HepG2 (cell line): ENCODE data around the gene CDKN2A. TPM values are rescaled to one million over a fixed set of nuclear protein-coding genes. Genes with fewer than 3 reads are reported as not detected.

ENCODE experiments used
- ATAC-seq: fragments of 200-7000 bp; cut with Tn5 transposase; 3 replicates; pipeline ENCODE4 v1.9.1; 2020; ENCODE audit warnings: mild to moderate bottlenecking, moderate library complexity
- BruUV-seq: library from RNA; stranded (reverse); fragments of 400-500 nt; replicated peaks from 2 replicates; lab custom pipeline; 2021; lab: Mats Ljungman, UMichigan
- CTCF ChIA-PET: fragments of 300-600 bp; formaldehyde crosslinking; extraction: SDS; loops from one replicate; lab custom pipeline; 2021; ENCODE audit warnings: low total read pairs, inconsistent platforms, low intra/inter-chr PET ratio; lab: Yijun Ruan, JAX
- POLR2A ChIA-PET: fragments of 350-600 bp; sonication (Branson Sonifier 250); formaldehyde crosslinking; loops from one replicate; lab custom pipeline; 2020; ENCODE audit warnings: antibody characterized with exemption, inconsistent platforms; lab: Yijun Ruan, JAX
- DNase-seq: peaks from one replicate; pipeline ENCODE4 v3.0.0-alpha.2; 2015; ENCODE audit warnings: low spot score
- FAIRE-seq: peaks from 3 replicates; lab custom pipeline; 2011; peaks lifted over from hg19 to GRCh38; lab: Jason Lieb, UNC
- H2AFZ ChIP-seq: one replicate; pipeline ENCODE4 v1.6.1; 2011; ENCODE audit warnings: low read length, inconsistent platforms
- H3K27ac ChIP-seq: fragments of 300-600 bp; 3 replicates; pipeline ENCODE4 v1.8.0; 2011; ENCODE audit warnings: mixed run types, mild to moderate bottlenecking, mixed read lengths, low read length, inconsistent platforms; ENCODE audit not compliant: insufficient read depth; ENCODE audit errors: extremely low read length
- H3K27me3 ChIP-seq, 2 experiments: fragments of 200-600 bp in 1 of 2; 2 replicates in 1 of 2; 3 replicates in 1 of 2; pipeline versions ENCODE4 v1.6.0 to v1.8.0; 2011; ENCODE audit warnings: low read length in 2 of 2, mild to moderate bottlenecking in 2 of 2, moderate library complexity in 2 of 2, inconsistent platforms in 1 of 2; ENCODE audit not compliant: insufficient read depth in 2 of 2, control insufficient read depth in 1 of 2
- H3K36me3 ChIP-seq, 2 experiments: fragments of 200-600 bp in 1 of 2; replicated peaks in 1 of 2; 2 replicates in 1 of 2; 3 replicates in 1 of 2; pipeline versions ENCODE4 v1.5.1 to v1.8.0; 2011; ENCODE audit warnings: low read length in 2 of 2, inconsistent platforms in 1 of 2; ENCODE audit not compliant: insufficient read depth in 2 of 2, control insufficient read depth in 1 of 2
- H3K4me1 ChIP-seq: 2 replicates; pipeline ENCODE4 v1.5.1; 2012; ENCODE audit warnings: low read length, inconsistent platforms; ENCODE audit not compliant: insufficient read depth
- H3K4me2 ChIP-seq: 2 replicates; pipeline ENCODE4 v1.6.0; 2011; ENCODE audit warnings: low read depth, low read length, inconsistent platforms
- H3K4me3 ChIP-seq, 3 experiments: fragments of 200-600 bp in 1 of 3; sonication (generic), shearing (Covaris generic) in 1 of 3; replicated peaks in 1 of 3; 2 replicates each; pipeline ENCODE4 v1.5.1; 2011 to 2016; ENCODE audit warnings: low read length in 3 of 3, inconsistent platforms in 2 of 3, low read depth in 2 of 3, mild to moderate bottlenecking in 2 of 3, control low read depth in 1 of 3, mixed read lengths in 1 of 3; ENCODE audit not compliant: insufficient read depth in 1 of 3
- H3K79me2 ChIP-seq: one replicate; pipeline ENCODE4 v1.6.1; 2011; ENCODE audit warnings: low read length, inconsistent platforms; ENCODE audit not compliant: insufficient read depth
- H3K9ac ChIP-seq: 2 replicates; pipeline ENCODE4 v1.6.0; 2011; ENCODE audit warnings: mild to moderate bottlenecking, low read depth, low read length, inconsistent platforms; ENCODE audit not compliant: insufficient read depth
- H3K9me3 ChIP-seq: 2 replicates; pipeline ENCODE4 v1.5.1; 2012; ENCODE audit warnings: mild to moderate bottlenecking, low read length
- H4K20me1 ChIP-seq: 2 replicates; pipeline ENCODE4 v1.6.0; 2011; ENCODE audit warnings: inconsistent platforms, mild to moderate bottlenecking, low read length, moderate library complexity; ENCODE audit not compliant: insufficient read depth
- PCBP2 ChIP-seq: fragments of 200-400 bp; formaldehyde crosslinking; optimal IDR thresholded peaks from 2 replicates; pipeline ENCODE3; 2018; ENCODE audit warnings: low read length, low read depth; ENCODE audit not compliant: poor library complexity, severe bottlenecking
- PHF20 ChIP-seq: sonication (generic); formaldehyde crosslinking; IDR thresholded peaks from 2 replicates; pipeline ENCODE4 v1.5.0; 2020; ENCODE audit warnings: mild to moderate bottlenecking, missing genetic modification reagents
- REL ChIP-seq: sonication (generic); formaldehyde crosslinking; conservative IDR thresholded peaks from 2 replicates; pipeline ENCODE4 v1.8.0; 2022; ENCODE audit warnings: mild to moderate bottlenecking, missing genetic modification reagents, moderate library complexity
- SMAD9 ChIP-seq: sonication (generic); formaldehyde crosslinking; IDR thresholded peaks from 2 replicates; pipeline ENCODE4 v1.5.1; 2020; ENCODE audit warnings: mild to moderate bottlenecking, missing genetic modification reagents
- SMC3 ChIP-seq: IDR thresholded peaks from 2 replicates; pipeline ENCODE4 v1.6.1; 2011; ENCODE audit warnings: low read length, improper control_type of control experiment
- SOX13 ChIP-seq, 3 experiments: fragments of 450-650 bp in 1 of 3; sonication (generic) in 1 of 3; formaldehyde crosslinking in 1 of 3; IDR thresholded peaks in 2 of 3; conservative IDR thresholded peaks in 1 of 3; 2 replicates each; pipeline versions ENCODE4 v1.5.0 to v1.6.1; 2016 to 2020; ENCODE audit warnings: antibody characterized with exemption in 1 of 3, mild to moderate bottlenecking in 1 of 3, missing compliant biosample characterization in 1 of 3, missing genetic modification reagents in 1 of 3, moderate library complexity in 1 of 3
- ZNF205 ChIP-seq: IDR thresholded peaks from 2 replicates; pipeline ENCODE4 v1.6.1; 2018; ENCODE audit warnings: missing biosample characterization, missing genetic modification reagents
- ZNF577 ChIP-seq: sonication (generic); formaldehyde crosslinking; IDR thresholded peaks from 2 replicates; pipeline ENCODE4 v1.4.0; 2020; ENCODE audit warnings: mild to moderate bottlenecking, low read depth, missing genetic modification reagents, borderline replicate concordance
- ZNF660 ChIP-seq: sonication (generic); formaldehyde crosslinking; IDR thresholded peaks from 2 replicates; pipeline ENCODE4 v1.5.1; 2020; ENCODE audit warnings: mild to moderate bottlenecking, low read depth, missing genetic modification reagents, borderline replicate concordance
- WGBS: methylation state at CpG from one replicate; pipeline ENCODE4 v1.1.6; 2017; ENCODE audit warnings: low lambda C conversion rate; 5-methylcytosine and 5-hydroxymethylcytosine counted together
- in situ Hi-C: cut with HindIII; loops from 2 replicates; pipeline ENCODE4 v1.10.0; 2017; ENCODE audit warnings: low pct_unique_long_range_greater_than_20kb; ENCODE audit not compliant: extremely low pct_ligation_motif_present
- intact Hi-C: fragments of 100-400 bp; cut with micrococcal nuclease; formaldehyde crosslinking; loops from one replicate; pipeline ENCODE4 v1.10.0; 2022; ENCODE audit not compliant: unreplicated experiment
- polyA plus RNA-seq, 8 experiments: library from polyadenylated mRNA; depleted of rRNA in 3 of 8; stranded (reverse) in 7 of 8; unstranded in 1 of 8; fragments of >200 nt; fragmentation: Illumina TruSeq in 4 of 8; extraction: Trizol in 4 of 8; gene quantifications; 2 replicates each; pipeline versions ENCODE4 v1.2.1 to v1.2.3, GENCODE V29; 2011 to 2016; ENCODE audit warnings: low read depth in 4 of 8, missing spikeins in 1 of 8, mixed read lengths in 1 of 8; ENCODE audit not compliant: insufficient read depth in 1 of 8
- total RNA-seq, 5 experiments: library from RNA; depleted of rRNA; stranded (reverse); fragments of >200 nt; fragmentation: Illumina TruSeq; extraction: Trizol; gene quantifications; 2 replicates each; pipeline ENCODE4 v1.2.3, GENCODE V29; 2016; ENCODE audit warnings: low read depth in 1 of 5
- TF ChIP-seq, protein P1 (sequence below): sonication (generic); formaldehyde crosslinking; IDR thresholded peaks from 2 replicates; pipeline ENCODE4 v1.4.0; 2020; ENCODE audit warnings: missing genetic modification reagents
- TF ChIP-seq, protein P2 (sequence below): sonication (generic); formaldehyde crosslinking; IDR thresholded peaks from 2 replicates; pipeline ENCODE4 v1.4.0; 2020; ENCODE audit warnings: mild to moderate bottlenecking, low read depth, missing genetic modification reagents
- TF ChIP-seq, protein P3 (sequence below): sonication (generic); formaldehyde crosslinking; IDR thresholded peaks from 2 replicates; pipeline ENCODE4 v1.4.0; 2020; ENCODE audit warnings: mild to moderate bottlenecking, low read depth, missing genetic modification reagents

Gene CDKN2A
- total and polyA plus RNA-seq, 2 of the 13 experiments (the other 11 are each of a cell fraction or from before 2014, with no cell fraction given): 4.2 to 4.8 TPM

DNA sequence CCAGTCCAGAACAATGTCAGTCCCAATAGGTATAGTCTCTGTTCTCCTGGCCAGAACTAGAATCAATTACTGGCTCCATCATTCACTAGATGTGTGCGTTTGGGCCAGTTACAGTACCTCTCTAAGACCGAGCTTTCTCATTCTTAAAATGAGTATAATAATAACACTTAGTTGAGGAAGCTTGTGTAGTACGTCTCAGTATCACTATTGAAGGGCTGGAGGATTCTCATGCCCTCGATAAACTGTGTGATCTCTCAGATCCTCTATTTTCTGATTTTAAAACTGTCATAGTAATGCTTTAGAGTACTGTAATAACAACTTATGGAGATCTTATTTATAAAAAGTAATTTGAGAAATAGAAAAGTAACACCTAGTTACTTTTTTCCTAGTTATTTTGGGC lies 50.7 kb downstream of the CDKN2A start:
- no peak overlapping the region for H3K9ac ChIP-seq
- FAIRE-seq (no peak), ATAC-seq (no peak), DNase-seq (no peak)
- H2AFZ ChIP-seq: no peak overlapping the region
- 5% methylated on average over 4 of the region's 4 CpGs for WGBS
- no peaks in the 10 kb centered on the region for H3K79me2 ChIP-seq
- POLR2A ChIA-PET: no interaction called here
- no peaks in the 10 kb centered on the region for H3K27me3 ChIP-seq
- in situ Hi-C loops (no loop called here), intact Hi-C loops (no loop called here)
- no peaks in the 10 kb centered on the region for H3K36me3 ChIP-seq
- TF ChIP-seq SMC3: no peak
- TF ChIP-seq SOX13 (IDR thresholded peaks at IDR 0.05): no peak
- no peak for TF ChIP-seq SOX13 (CRISPR knock-in tag; conservative IDR thresholded peaks at IDR 0.05 in 1 of 2, IDR thresholded peaks at IDR 0.05 in 1 of 2)
- TF ChIP-seq REL (CRISPR knock-in tag): no peak
- TF ChIP-seq, protein P1, sequence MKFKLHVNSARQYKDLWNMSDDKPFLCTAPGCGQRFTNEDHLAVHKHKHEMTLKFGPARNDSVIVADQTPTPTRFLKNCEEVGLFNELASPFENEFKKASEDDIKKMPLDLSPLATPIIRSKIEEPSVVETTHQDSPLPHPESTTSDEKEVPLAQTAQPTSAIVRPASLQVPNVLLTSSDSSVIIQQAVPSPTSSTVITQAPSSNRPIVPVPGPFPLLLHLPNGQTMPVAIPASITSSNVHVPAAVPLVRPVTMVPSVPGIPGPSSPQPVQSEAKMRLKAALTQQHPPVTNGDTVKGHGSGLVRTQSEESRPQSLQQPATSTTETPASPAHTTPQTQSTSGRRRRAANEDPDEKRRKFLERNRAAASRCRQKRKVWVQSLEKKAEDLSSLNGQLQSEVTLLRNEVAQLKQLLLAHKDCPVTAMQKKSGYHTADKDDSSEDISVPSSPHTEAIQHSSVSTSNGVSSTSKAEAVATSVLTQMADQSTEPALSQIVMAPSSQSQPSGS: no peak
- no peak for TF ChIP-seq PHF20
- TF ChIP-seq ZNF660 (CRISPR knock-in tag): no peak
- TF ChIP-seq SMAD9: no peak
- TF ChIP-seq, protein P2, sequence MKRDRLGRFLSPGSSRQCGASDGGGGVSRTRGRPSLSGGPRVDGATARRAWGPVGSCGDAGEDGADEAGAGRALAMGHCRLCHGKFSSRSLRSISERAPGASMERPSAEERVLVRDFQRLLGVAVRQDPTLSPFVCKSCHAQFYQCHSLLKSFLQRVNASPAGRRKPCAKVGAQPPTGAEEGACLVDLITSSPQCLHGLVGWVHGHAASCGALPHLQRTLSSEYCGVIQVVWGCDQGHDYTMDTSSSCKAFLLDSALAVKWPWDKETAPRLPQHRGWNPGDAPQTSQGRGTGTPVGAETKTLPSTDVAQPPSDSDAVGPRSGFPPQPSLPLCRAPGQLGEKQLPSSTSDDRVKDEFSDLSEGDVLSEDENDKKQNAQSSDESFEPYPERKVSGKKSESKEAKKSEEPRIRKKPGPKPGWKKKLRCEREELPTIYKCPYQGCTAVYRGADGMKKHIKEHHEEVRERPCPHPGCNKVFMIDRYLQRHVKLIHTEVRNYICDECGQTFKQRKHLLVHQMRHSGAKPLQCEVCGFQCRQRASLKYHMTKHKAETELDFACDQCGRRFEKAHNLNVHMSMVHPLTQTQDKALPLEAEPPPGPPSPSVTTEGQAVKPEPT (CRISPR knock-in tag): no peak
- no peak for TF ChIP-seq ZNF205 (CRISPR knock-in tag)
- no peak for TF ChIP-seq ZNF577 (CRISPR knock-in tag)
- no peak for TF ChIP-seq PCBP2
- TF ChIP-seq, protein P3, sequence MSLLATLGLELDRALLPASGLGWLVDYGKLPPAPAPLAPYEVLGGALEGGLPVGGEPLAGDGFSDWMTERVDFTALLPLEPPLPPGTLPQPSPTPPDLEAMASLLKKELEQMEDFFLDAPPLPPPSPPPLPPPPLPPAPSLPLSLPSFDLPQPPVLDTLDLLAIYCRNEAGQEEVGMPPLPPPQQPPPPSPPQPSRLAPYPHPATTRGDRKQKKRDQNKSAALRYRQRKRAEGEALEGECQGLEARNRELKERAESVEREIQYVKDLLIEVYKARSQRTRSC (CRISPR knock-in tag): no peak
- no peaks in the 10 kb centered on the region for H4K20me1 ChIP-seq
- CTCF ChIA-PET: no interaction called here
- H3K4me3 ChIP-seq: no peak overlapping the region
- no peak overlapping the region for H3K4me2 ChIP-seq
- no TSS peak for BruUV-seq
- no peak overlapping the region for H3K27ac ChIP-seq
- H3K4me1 ChIP-seq: no peaks in the 10 kb centered on the region
- no peaks in the 10 kb centered on the region for H3K9me3 ChIP-seq
